GM21737 (cell line): ENCODE data around the gene GPR18.
A peak's percentile ranks its signal among the peaks of the same experiment; 100 is the strongest.

ENCODE experiments used
- ATAC-seq: cut with Tn5 transposase; IDR thresholded peaks from one replicate; pipeline ENCODE4 v1.9.1; 2021; ENCODE audit warnings: mild to moderate bottlenecking, moderate library complexity; ENCODE audit not compliant: unreplicated experiment

The GPR18 gene

GRCh38 chr13:99293178-99293577 lies 35.0 kb upstream of the GPR18 start:
- no peak for ATAC-seq

GRCh38 chr13:99290894-99291293 lies 32.7 kb upstream of the GPR18 start:
- ATAC-seq: no peak

GRCh38 chr13:99289674-99290337 lies 31.6 kb upstream of the GPR18 start:
- ATAC-seq: no peak

GRCh38 chr13:99289271-99289670 lies 31.1 kb upstream of the GPR18 start:
- no peak for ATAC-seq

GRCh38 chr13:99288089-99288488 lies 29.9 kb upstream of the GPR18 start:
- ATAC-seq: peak; percentile 85

GRCh38 chr13:99287551-99287950 lies 29.4 kb upstream of the GPR18 start:
- no peak for ATAC-seq

GRCh38 chr13:99285432-99286182 lies 27.4 kb upstream of the GPR18 start:
- no peak for ATAC-seq

- ATAC-seq: peak; percentile 57
These were observed 24.4 kb upstream of the GPR18 start for GRCh38 chr13:99282264-99283231.

GRCh38 chr13:99281811-99282263 lies 23.7 kb upstream of the GPR18 start:
- peak; percentile 58 for ATAC-seq

GRCh38 chr13:99280166-99280565 lies 22.0 kb upstream of the GPR18 start:
- ATAC-seq: no peak

GRCh38 chr13:99279637-99280036 lies 21.5 kb upstream of the GPR18 start:
- no peak for ATAC-seq

GRCh38 chr13:99278843-99279242 lies 20.7 kb upstream of the GPR18 start:
- ATAC-seq: no peak

- no peak for ATAC-seq
These were observed 20.0 kb upstream of the GPR18 start for GRCh38 chr13:99278200-99278599.

GRCh38 chr13:99277629-99278028 lies 19.4 kb upstream of the GPR18 start:
- no peak for ATAC-seq

GRCh38 chr13:99276706-99277105 lies 18.5 kb upstream of the GPR18 start:
- ATAC-seq: no peak

- no peak for ATAC-seq
These were observed 16.9 kb upstream of the GPR18 start for GRCh38 chr13:99275093-99275469.

GRCh38 chr13:99273128-99273527 lies 14.9 kb upstream of the GPR18 start:
- ATAC-seq: no peak

GRCh38 chr13:99272481-99272880 lies 14.3 kb upstream of the GPR18 start:
- no peak for ATAC-seq

GRCh38 chr13:99271249-99271648 lies 13.1 kb upstream of the GPR18 start:
- ATAC-seq: no peak

- no peak for ATAC-seq
These were observed 12.3 kb upstream of the GPR18 start for GRCh38 chr13:99270518-99270917.

GRCh38 chr13:99269627-99270241 lies 11.6 kb upstream of the GPR18 start:
- ATAC-seq: peak; percentile 57
